ENCODE data around the gene HOXC13.

GRCh38 chr12:53960187-53961024 is 21.8 kb downstream of the HOXC13 start:
- TF ChIP-seq POLR2AphosphoS5 (IDR thresholded peaks at IDR 0.05; ENCODE audit: low read depth, low read length) (no peak), POLR2A (IDR thresholded peaks at IDR 0.05; ENCODE audit: low read depth, low read length) (no peak), TAF1 (IDR thresholded peaks at IDR 0.05; ENCODE audit: borderline replicate concordance, low read depth, low read length) (no peak)
